Osteocyte (in vitro differentiated cells): ENCODE results near the gene RHOT2. TPM values are rescaled to one million over a fixed set of nuclear protein-coding genes. Genes with fewer than 3 reads are reported as not detected.

Experiments
- DNase-seq: peaks from one replicate; pipeline ENCODE4 v3.0.0; 2021; ENCODE audit warnings: mixed read lengths; ENCODE audit not compliant: unreplicated experiment; ENCODE audit errors: extremely low spot score
- H3K27ac Mint-ChIP-seq: one replicate; pipeline ENCODE4 v1.8.0; 2021; ENCODE audit warnings: mild to moderate bottlenecking, mixed read lengths; ENCODE audit not compliant: unreplicated experiment
- H3K27me3 Mint-ChIP-seq: one replicate; pipeline ENCODE4 v1.8.0; 2021; ENCODE audit warnings: mixed read lengths; ENCODE audit not compliant: unreplicated experiment
- H3K36me3 Mint-ChIP-seq: one replicate; pipeline ENCODE4 v1.8.0; 2021; ENCODE audit warnings: mixed read lengths; ENCODE audit not compliant: unreplicated experiment
- H3K4me1 Mint-ChIP-seq: one replicate; pipeline ENCODE4 v1.8.0; 2021; ENCODE audit warnings: mixed read lengths; ENCODE audit not compliant: unreplicated experiment
- H3K4me3 Mint-ChIP-seq: one replicate; pipeline ENCODE4 v1.8.0; 2021; ENCODE audit warnings: mild to moderate bottlenecking, moderate library complexity, mixed read lengths; ENCODE audit not compliant: unreplicated experiment
- H3K9me3 Mint-ChIP-seq: one replicate; pipeline ENCODE4 v1.8.0; 2021; ENCODE audit warnings: mixed read lengths; ENCODE audit not compliant: unreplicated experiment
- CTCF ChIP-seq: fragments of 200-600 bp; sonication (generic); IDR thresholded peaks from 2 replicates; pipeline ENCODE4 v1.5.0; 2021; ENCODE audit warnings: antibody characterized with exemption, mild to moderate bottlenecking, moderate library complexity
- total RNA-seq: library from RNA; stranded (reverse); gene quantifications from 2 replicates; pipeline ENCODE4 v1.2.1, GENCODE V29; 2021

Gene RHOT2
- total RNA-seq, 1 donor from 2014 or later = 126 TPM

GRCh38 chr16:648071-648780, 19.7 kb upstream of the RHOT2 start:
- H3K27ac Mint-ChIP-seq = peak overlapping the region; percentile 75

GRCh38 chr16:648781-649589, 18.9 kb upstream of the RHOT2 start, which contains the start of gene WDR90:
Gene WDR90, plus strand, starts transcription at chr16:649365. Its CDS starts 52 bp downstream, at chr16:649417.
- TF ChIP-seq CTCF = no peak
- H3K9me3 Mint-ChIP-seq = no peaks in the 10 kb centered on the region
- DNase-seq = peak; percentile 96
- H3K27ac Mint-ChIP-seq = peak within 1 kb of the TSS; percentile 75
- H3K4me1 Mint-ChIP-seq = peaks cover 24% of the 10 kb centered on the region
- H3K36me3 Mint-ChIP-seq = no peaks in the 10 kb centered on the region
- no peaks in the 10 kb centered on the region for H3K27me3 Mint-ChIP-seq
- peak within 1 kb of the TSS; percentile 76 for H3K4me3 Mint-ChIP-seq

More at GRCh38 chr16:648071-648780, 19.7 kb upstream of the RHOT2 start:
- Mint-ChIP-seq H3K9me3 (no peaks in the 10 kb centered on the region), H3K27me3 (no peaks in the 10 kb centered on the region), H3K36me3 (no peaks in the 10 kb centered on the region), H3K4me3 (peak overlapping the region; percentile 76), H3K4me1 (peaks cover 26% of the 10 kb centered on the region)
- peak; percentile 40 for TF ChIP-seq CTCF
- DNase-seq = no peak

- Mint-ChIP-seq H3K27me3 (no peaks in the 10 kb centered on the region), H3K27ac (no peak overlapping the region)
These were observed 18.3 kb upstream of the RHOT2 start for GRCh38 chr16:649631-650030.

GRCh38 chr16:651844-652243, 16.1 kb upstream of the RHOT2 start:
- no peak overlapping the region for H3K27ac Mint-ChIP-seq
- H3K4me1 Mint-ChIP-seq = peaks cover 17% of the 10 kb centered on the region
- no peaks in the 10 kb centered on the region for H3K36me3 Mint-ChIP-seq
- H3K9me3 Mint-ChIP-seq = no peaks in the 10 kb centered on the region
- no peak for TF ChIP-seq CTCF
- no peak overlapping the region for H3K4me3 Mint-ChIP-seq
- DNase-seq = no peak
- H3K27me3 Mint-ChIP-seq = no peaks in the 10 kb centered on the region

More at GRCh38 chr16:649631-650030, 18.3 kb upstream of the RHOT2 start:
- no peak for TF ChIP-seq CTCF
- Mint-ChIP-seq H3K36me3 (no peaks in the 10 kb centered on the region), H3K9me3 (no peaks in the 10 kb centered on the region), H3K4me1 (peaks cover 23% of the 10 kb centered on the region), H3K4me3 (peak overlapping the region; percentile 68)
- no peak for DNase-seq
